Measurements from ENCODE around the gene LPGAT1.

- no peak for TF ChIP-seq CTCF (IDR thresholded peaks at IDR 0.05)
- TF ChIP-seq POLR2A (IDR thresholded peaks at IDR 0.05), result no peak
These were observed 4.6 kb downstream of the LPGAT1 start for GRCh38 chr1:211825980-211826379.

All from heart left ventricle (tissue), 13 donors.